HG02678 (cell line): ENCODE data around the gene FAM83B.
"Not testable (repeated sequence)": the region's sequence is repeated elsewhere in the genome, so short reads cannot be mapped to it uniquely, and the experiment has no call there.

ENCODE experiments used
- ATAC-seq: cut with Tn5 transposase; IDR thresholded peaks from one replicate; pipeline ENCODE4 v1.9.1; 2021; ENCODE audit warnings: mild to moderate bottlenecking, moderate library complexity; ENCODE audit not compliant: unreplicated experiment

FAM83B gene

GRCh38 chr6:54846243-54846856, at the start of gene FAM83B:
Gene FAM83B (plus strand): TSS chr6:54846771. CDS start chr6:54870247, 23,476 bp downstream.
- ATAC-seq: no peak

- not testable (repeated sequence) for ATAC-seq
Measured at GRCh38 chr6:54796918-54797317, 49.7 kb upstream of the FAM83B start.

- ATAC-seq: no peak
Measured at GRCh38 chr6:54800050-54800600, 46.4 kb upstream of the FAM83B start.

- no peak for ATAC-seq
Measured at GRCh38 chr6:54801244-54801643, 45.3 kb upstream of the FAM83B start.

GRCh38 chr6:54801669-54802068, 44.9 kb upstream of the FAM83B start:
- no peak for ATAC-seq

- no peak for ATAC-seq
Measured at GRCh38 chr6:54802775-54803634, 43.6 kb upstream of the FAM83B start.

GRCh38 chr6:54805077-54805476, 41.5 kb upstream of the FAM83B start:
- ATAC-seq: no peak

- no peak for ATAC-seq
Measured at GRCh38 chr6:54810147-54810546, 36.4 kb upstream of the FAM83B start.

GRCh38 chr6:54813892-54814291, 32.7 kb upstream of the FAM83B start:
- no peak for ATAC-seq

- no peak for ATAC-seq
Measured at GRCh38 chr6:54817236-54817635, 29.3 kb upstream of the FAM83B start.

- no peak for ATAC-seq
Measured at GRCh38 chr6:54817834-54818233, 28.7 kb upstream of the FAM83B start.

GRCh38 chr6:54824225-54824624, 22.3 kb upstream of the FAM83B start:
- ATAC-seq: not testable (repeated sequence)

GRCh38 chr6:54827010-54827409, 19.6 kb upstream of the FAM83B start:
- ATAC-seq: no peak

GRCh38 chr6:54830216-54830615, 16.4 kb upstream of the FAM83B start:
- ATAC-seq: no peak

GRCh38 chr6:54835176-54835575, 11.4 kb upstream of the FAM83B start:
- ATAC-seq: no peak

GRCh38 chr6:54846857-54847674, 495 bp downstream of the FAM83B start:
- no peak for ATAC-seq

- ATAC-seq: no peak
Measured at GRCh38 chr6:54847799-54848597, 1.4 kb downstream of the FAM83B start.

GRCh38 chr6:54850114-54850513, 3.5 kb downstream of the FAM83B start:
- no peak for ATAC-seq

- ATAC-seq: no peak
Measured at GRCh38 chr6:54856129-54856528, 9.6 kb downstream of the FAM83B start.

GRCh38 chr6:54860132-54860531, 13.6 kb downstream of the FAM83B start:
- ATAC-seq: no peak
